GM23338 (cell line): ENCODE data around the gene ARHGEF40. TPM values are rescaled to one million over a fixed set of nuclear protein-coding genes. Genes with fewer than 3 reads are reported as not detected.

Source experiments
- ATAC-seq: fragments of 200-7000 bp; cut with Tn5 transposase; 3 replicates; pipeline ENCODE4 v1.9.1; 2020
- DNase-seq: peaks from one replicate; pipeline ENCODE4 v3.0.0-alpha.2; 2015; ENCODE audit warnings: low spot score
- H2AFZ ChIP-seq: fragments of 200-600 bp; sonication (generic); 2 replicates; pipeline ENCODE4 v1.8.0; 2016; ENCODE audit warnings: antibody characterized with exemption, mild to moderate bottlenecking, moderate library complexity
- H3F3A ChIP-seq: fragments of 200-600 bp; sonication (generic); replicated peaks from 2 replicates; pipeline ENCODE4 v1.8.0; 2017; ENCODE audit warnings: antibody characterized with exemption, mixed run types, low read depth
- H3K27ac ChIP-seq: fragments of 200-600 bp; sonication (generic); 2 replicates; pipeline ENCODE4 v1.6.1; 2016; ENCODE audit warnings: low read depth
- H3K27me3 ChIP-seq: fragments of 200-600 bp; sonication (generic); 2 replicates; pipeline ENCODE4 v1.8.0; 2016; ENCODE audit warnings: mild to moderate bottlenecking, mixed run types, moderate library complexity; ENCODE audit not compliant: insufficient read depth
- H3K36me3 ChIP-seq: fragments of 200-600 bp; sonication (generic); 2 replicates; pipeline ENCODE4 v1.8.0; 2016; ENCODE audit warnings: mild to moderate bottlenecking; ENCODE audit not compliant: insufficient read depth
- H3K4me1 ChIP-seq: fragments of 200-600 bp; sonication (generic); 2 replicates; pipeline ENCODE4 v1.8.0; 2016; ENCODE audit warnings: mild to moderate bottlenecking, moderate library complexity; ENCODE audit not compliant: insufficient read depth
- H3K4me2 ChIP-seq: fragments of 200-600 bp; sonication (generic); 2 replicates; pipeline ENCODE4 v1.7.1; 2017; ENCODE audit warnings: mixed run types
- H3K4me3 ChIP-seq: fragments of 200-600 bp; sonication (generic); 2 replicates; pipeline ENCODE4 v1.6.1; 2016; ENCODE audit warnings: mixed run types
- H3K79me2 ChIP-seq: fragments of 200-600 bp; sonication (generic); replicated peaks from 2 replicates; pipeline ENCODE4 v1.8.0; 2017; ENCODE audit warnings: mild to moderate bottlenecking; ENCODE audit not compliant: insufficient read depth
- H3K9me2 ChIP-seq: fragments of 200-600 bp; sonication (generic); 2 replicates; pipeline ENCODE4 v1.8.0; 2017; ENCODE audit not compliant: insufficient read depth
- H4K20me1 ChIP-seq: fragments of 200-600 bp; sonication (generic); replicated peaks from 2 replicates; pipeline ENCODE4 v1.8.0; 2017; ENCODE audit warnings: mild to moderate bottlenecking; ENCODE audit not compliant: insufficient read depth
- H3K27ac Mint-ChIP-seq: 2 replicates; pipeline ENCODE4 v1.8.0; 2020; ENCODE audit warnings: inconsistent platforms, mild to moderate bottlenecking, moderate library complexity, mixed read lengths
- H3K27me3 Mint-ChIP-seq: 3 replicates; pipeline ENCODE4 v1.8.0; 2022; ENCODE audit warnings: low read depth, mild to moderate bottlenecking, moderate library complexity, mixed read lengths, inconsistent platforms; ENCODE audit not compliant: insufficient read depth, poor library complexity
- H3K36me3 Mint-ChIP-seq: 3 replicates; pipeline ENCODE4 v1.8.0; 2021; ENCODE audit warnings: low read depth, mild to moderate bottlenecking, inconsistent platforms, moderate library complexity, mixed read lengths
- H3K4me1 Mint-ChIP-seq: 3 replicates; pipeline ENCODE4 v1.8.0; 2020; ENCODE audit warnings: mild to moderate bottlenecking, inconsistent platforms, mixed read lengths
- H3K4me3 Mint-ChIP-seq: 3 replicates; pipeline ENCODE4 v1.8.0; 2021; ENCODE audit warnings: moderate library complexity, mild to moderate bottlenecking, inconsistent platforms, mixed read lengths
- H3K9me3 Mint-ChIP-seq: 3 replicates; pipeline ENCODE4 v1.8.0; 2020; ENCODE audit warnings: moderate library complexity, mild to moderate bottlenecking, inconsistent platforms, mixed read lengths
- CREB1 ChIP-seq: fragments of 250-450 bp; sonication (Bioruptor Pico); IDR thresholded peaks from 2 replicates; pipeline ENCODE4 v1.5.0; 2020; ENCODE audit warnings: low read depth, mild to moderate bottlenecking, moderate library complexity
- EZH2 ChIP-seq: fragments of 200-600 bp; sonication (generic); IDR thresholded peaks from one replicate; pipeline ENCODE4 v1.8.0; 2017; ENCODE audit warnings: antibody characterized with exemption, mild to moderate bottlenecking, low read depth; ENCODE audit not compliant: unreplicated experiment
- EZH2phosphoT487 ChIP-seq: fragments of 200-600 bp; sonication (generic); IDR thresholded peaks from one replicate; pipeline ENCODE4 v1.8.1; 2018; ENCODE audit warnings: antibody characterized with exemption; ENCODE audit not compliant: unreplicated experiment
- JUNB ChIP-seq: IDR thresholded peaks from one replicate; pipeline ENCODE4 v1.6.1; 2016; ENCODE audit warnings: antibody characterized with exemption; ENCODE audit not compliant: unreplicated experiment
- NANOG ChIP-seq: IDR thresholded peaks from 2 replicates; pipeline ENCODE4 v1.6.1; 2016; ENCODE audit warnings: antibody characterized with exemption, borderline replicate concordance
- POLR2AphosphoS5 ChIP-seq: IDR thresholded peaks from 2 replicates; pipeline ENCODE4 v1.6.1; 2016; ENCODE audit warnings: antibody characterized with exemption, low read depth
- STAT1 ChIP-seq: IDR thresholded peaks from one replicate; pipeline ENCODE4 v1.6.1; 2016; ENCODE audit warnings: antibody characterized with exemption; ENCODE audit not compliant: unreplicated experiment
- ZNF114 ChIP-seq: fragments of 250-450 bp; sonication (Bioruptor Pico); IDR thresholded peaks from 2 replicates; pipeline ENCODE4 v1.5.0; 2020; ENCODE audit warnings: mild to moderate bottlenecking, moderate library complexity
- ZNF331 ChIP-seq: fragments of 250-450 bp; sonication (Bioruptor Pico); IDR thresholded peaks from 2 replicates; pipeline ENCODE4 v1.5.0; 2020; ENCODE audit warnings: low read depth, mild to moderate bottlenecking, moderate library complexity
- long read RNA-seq: library from polyadenylated mRNA; unstranded; transcript quantifications from one replicate; pipeline ENCODE4 v2.0.0, GENCODE V29; 2020; ENCODE audit not compliant: unreplicated experiment
- polyA plus RNA-seq: library from polyadenylated mRNA; unstranded; fragments of >200 nt; fragmentation: Nextera tagmentation; extraction: Ambion mirVana; gene quantifications from 2 replicates; pipeline ENCODE4 v1.2.1, GENCODE V29; 2016
- total RNA-seq: library from RNA; depleted of rRNA; stranded (reverse); fragments of >200 nt; shearing (Covaris generic); gene quantifications from 2 replicates; pipeline ENCODE4 v1.2.3, GENCODE V29; 2014; rRNA removed
- TF ChIP-seq, protein P1 (sequence below): IDR thresholded peaks from one replicate; pipeline ENCODE4 v1.6.1; 2018; ENCODE audit warnings: antibody characterized with exemption; ENCODE audit not compliant: unreplicated experiment
- TF ChIP-seq, protein P2 (sequence below): IDR thresholded peaks from 2 replicates; pipeline ENCODE4 v1.6.1; 2016; ENCODE audit warnings: antibody characterized with exemption
- TF ChIP-seq, protein P3 (sequence below): fragments of 250-450 bp; sonication (Bioruptor Pico); IDR thresholded peaks from 2 replicates; pipeline ENCODE4 v1.5.0; 2020; ENCODE audit warnings: mild to moderate bottlenecking, moderate library complexity
- TF ChIP-seq, protein P4 (sequence below), 2 experiments: fragments of 200-600 bp in 1 of 2; sonication (generic) in 1 of 2; conservative IDR thresholded peaks; 2 replicates each; pipeline versions ENCODE4 v1.5.1 to v1.6.1; 2016 to 2017; ENCODE audit warnings: antibody characterized with exemption in 2 of 2, low read depth in 2 of 2, mild to moderate bottlenecking in 2 of 2, moderate library complexity in 1 of 2

ARHGEF40 gene
- total RNA-seq (38.6 and 44.6 TPM in 2 replicates), polyA plus RNA-seq (17.7 and 21.5 TPM in 2 replicates)
- long read RNA-seq, partial matches to known transcripts: 5 of 5 reads
- long read RNA-seq, other reads (novel, unspliced or antisense): 0 of 5 reads

DNA sequence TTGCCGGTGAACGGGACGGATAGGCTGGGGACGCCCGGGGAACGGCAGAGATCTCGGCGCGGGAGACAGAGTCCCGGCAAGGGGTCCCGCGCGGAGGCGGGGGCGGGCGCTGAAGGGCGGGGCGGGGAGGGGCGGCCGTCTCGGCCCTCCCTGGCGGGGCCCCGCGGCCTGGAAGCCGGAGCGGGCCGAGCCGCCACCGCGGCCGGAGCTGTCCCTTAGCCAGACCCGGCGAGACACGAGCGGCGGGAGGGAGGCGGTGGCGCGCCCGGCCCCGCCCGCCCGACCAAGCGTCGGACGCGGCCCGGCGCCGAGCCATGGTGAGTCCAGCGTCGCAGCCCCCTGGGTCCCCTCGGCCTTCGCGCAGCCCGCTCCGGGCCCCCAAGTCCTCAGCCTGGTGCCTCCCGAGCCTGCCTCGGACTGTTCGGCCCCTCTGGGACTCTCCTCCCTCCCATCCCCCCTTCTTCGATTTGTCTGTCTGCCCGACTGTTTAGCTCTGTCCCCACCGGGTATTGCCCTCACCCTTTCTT is at the start of gene ARHGEF40:
ARHGEF40 (plus strand) TSS at position 222 of the 527 bp plus-strand sequence; CDS start at position 315, 93 bp downstream.
- Histone ChIP-seq H3K36me3 (peaks cover 4% of the 10 kb centered on the region; the same call in 1 of the 2 replicates), H3K79me2 (peaks cover 6% of the 10 kb centered on the region), H3K9me2 (no peaks in the 10 kb centered on the region), H4K20me1 (no peaks in the 10 kb centered on the region; the same call in 1 of the 2 replicates), H3K27ac (peak within 1 kb of the TSS; percentile 92), H3K4me2 (peak within 1 kb of the TSS; percentile 98), H3K4me1 (peaks cover 13% of the 10 kb centered on the region), H3K27me3 (peaks cover 27% of the 10 kb centered on the region), H2AFZ (peak within 1 kb of the TSS; percentile 96), H3K4me3 (peak within 1 kb of the TSS; percentile 95), H3F3A (peaks cover 17% of the 10 kb centered on the region)
- H3K9me3 Mint-ChIP-seq: no peaks in the 10 kb centered on the region; the same call in 1 of the 3 replicates
- H3K4me3 Mint-ChIP-seq: peak within 1 kb of the TSS; percentile 97
- peak within 1 kb of the TSS; percentile 96 for H3K27ac Mint-ChIP-seq
- H3K36me3 Mint-ChIP-seq: peaks cover 27% of the 10 kb centered on the region
- TF ChIP-seq STAT1 (no peak), NANOG (no peak), POLR2AphosphoS5 (no peak), EZH2 (no peak), ZNF331 (CRISPR knock-in tag) (no peak), ZNF114 (CRISPR knock-in tag) (no peak), EZH2phosphoT487 (no peak), CREB1 (CRISPR knock-in tag) (no peak), JUNB (no peak)
- TF ChIP-seq, protein P1, sequence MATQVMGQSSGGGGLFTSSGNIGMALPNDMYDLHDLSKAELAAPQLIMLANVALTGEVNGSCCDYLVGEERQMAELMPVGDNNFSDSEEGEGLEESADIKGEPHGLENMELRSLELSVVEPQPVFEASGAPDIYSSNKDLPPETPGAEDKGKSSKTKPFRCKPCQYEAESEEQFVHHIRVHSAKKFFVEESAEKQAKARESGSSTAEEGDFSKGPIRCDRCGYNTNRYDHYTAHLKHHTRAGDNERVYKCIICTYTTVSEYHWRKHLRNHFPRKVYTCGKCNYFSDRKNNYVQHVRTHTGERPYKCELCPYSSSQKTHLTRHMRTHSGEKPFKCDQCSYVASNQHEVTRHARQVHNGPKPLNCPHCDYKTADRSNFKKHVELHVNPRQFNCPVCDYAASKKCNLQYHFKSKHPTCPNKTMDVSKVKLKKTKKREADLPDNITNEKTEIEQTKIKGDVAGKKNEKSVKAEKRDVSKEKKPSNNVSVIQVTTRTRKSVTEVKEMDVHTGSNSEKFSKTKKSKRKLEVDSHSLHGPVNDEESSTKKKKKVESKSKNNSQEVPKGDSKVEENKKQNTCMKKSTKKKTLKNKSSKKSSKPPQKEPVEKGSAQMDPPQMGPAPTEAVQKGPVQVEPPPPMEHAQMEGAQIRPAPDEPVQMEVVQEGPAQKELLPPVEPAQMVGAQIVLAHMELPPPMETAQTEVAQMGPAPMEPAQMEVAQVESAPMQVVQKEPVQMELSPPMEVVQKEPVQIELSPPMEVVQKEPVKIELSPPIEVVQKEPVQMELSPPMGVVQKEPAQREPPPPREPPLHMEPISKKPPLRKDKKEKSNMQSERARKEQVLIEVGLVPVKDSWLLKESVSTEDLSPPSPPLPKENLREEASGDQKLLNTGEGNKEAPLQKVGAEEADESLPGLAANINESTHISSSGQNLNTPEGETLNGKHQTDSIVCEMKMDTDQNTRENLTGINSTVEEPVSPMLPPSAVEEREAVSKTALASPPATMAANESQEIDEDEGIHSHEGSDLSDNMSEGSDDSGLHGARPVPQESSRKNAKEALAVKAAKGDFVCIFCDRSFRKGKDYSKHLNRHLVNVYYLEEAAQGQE: no peak
- TF ChIP-seq, protein P2, sequence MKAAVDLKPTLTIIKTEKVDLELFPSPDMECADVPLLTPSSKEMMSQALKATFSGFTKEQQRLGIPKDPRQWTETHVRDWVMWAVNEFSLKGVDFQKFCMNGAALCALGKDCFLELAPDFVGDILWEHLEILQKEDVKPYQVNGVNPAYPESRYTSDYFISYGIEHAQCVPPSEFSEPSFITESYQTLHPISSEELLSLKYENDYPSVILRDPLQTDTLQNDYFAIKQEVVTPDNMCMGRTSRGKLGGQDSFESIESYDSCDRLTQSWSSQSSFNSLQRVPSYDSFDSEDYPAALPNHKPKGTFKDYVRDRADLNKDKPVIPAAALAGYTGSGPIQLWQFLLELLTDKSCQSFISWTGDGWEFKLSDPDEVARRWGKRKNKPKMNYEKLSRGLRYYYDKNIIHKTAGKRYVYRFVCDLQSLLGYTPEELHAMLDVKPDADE: no peak
- TF ChIP-seq, protein P3, sequence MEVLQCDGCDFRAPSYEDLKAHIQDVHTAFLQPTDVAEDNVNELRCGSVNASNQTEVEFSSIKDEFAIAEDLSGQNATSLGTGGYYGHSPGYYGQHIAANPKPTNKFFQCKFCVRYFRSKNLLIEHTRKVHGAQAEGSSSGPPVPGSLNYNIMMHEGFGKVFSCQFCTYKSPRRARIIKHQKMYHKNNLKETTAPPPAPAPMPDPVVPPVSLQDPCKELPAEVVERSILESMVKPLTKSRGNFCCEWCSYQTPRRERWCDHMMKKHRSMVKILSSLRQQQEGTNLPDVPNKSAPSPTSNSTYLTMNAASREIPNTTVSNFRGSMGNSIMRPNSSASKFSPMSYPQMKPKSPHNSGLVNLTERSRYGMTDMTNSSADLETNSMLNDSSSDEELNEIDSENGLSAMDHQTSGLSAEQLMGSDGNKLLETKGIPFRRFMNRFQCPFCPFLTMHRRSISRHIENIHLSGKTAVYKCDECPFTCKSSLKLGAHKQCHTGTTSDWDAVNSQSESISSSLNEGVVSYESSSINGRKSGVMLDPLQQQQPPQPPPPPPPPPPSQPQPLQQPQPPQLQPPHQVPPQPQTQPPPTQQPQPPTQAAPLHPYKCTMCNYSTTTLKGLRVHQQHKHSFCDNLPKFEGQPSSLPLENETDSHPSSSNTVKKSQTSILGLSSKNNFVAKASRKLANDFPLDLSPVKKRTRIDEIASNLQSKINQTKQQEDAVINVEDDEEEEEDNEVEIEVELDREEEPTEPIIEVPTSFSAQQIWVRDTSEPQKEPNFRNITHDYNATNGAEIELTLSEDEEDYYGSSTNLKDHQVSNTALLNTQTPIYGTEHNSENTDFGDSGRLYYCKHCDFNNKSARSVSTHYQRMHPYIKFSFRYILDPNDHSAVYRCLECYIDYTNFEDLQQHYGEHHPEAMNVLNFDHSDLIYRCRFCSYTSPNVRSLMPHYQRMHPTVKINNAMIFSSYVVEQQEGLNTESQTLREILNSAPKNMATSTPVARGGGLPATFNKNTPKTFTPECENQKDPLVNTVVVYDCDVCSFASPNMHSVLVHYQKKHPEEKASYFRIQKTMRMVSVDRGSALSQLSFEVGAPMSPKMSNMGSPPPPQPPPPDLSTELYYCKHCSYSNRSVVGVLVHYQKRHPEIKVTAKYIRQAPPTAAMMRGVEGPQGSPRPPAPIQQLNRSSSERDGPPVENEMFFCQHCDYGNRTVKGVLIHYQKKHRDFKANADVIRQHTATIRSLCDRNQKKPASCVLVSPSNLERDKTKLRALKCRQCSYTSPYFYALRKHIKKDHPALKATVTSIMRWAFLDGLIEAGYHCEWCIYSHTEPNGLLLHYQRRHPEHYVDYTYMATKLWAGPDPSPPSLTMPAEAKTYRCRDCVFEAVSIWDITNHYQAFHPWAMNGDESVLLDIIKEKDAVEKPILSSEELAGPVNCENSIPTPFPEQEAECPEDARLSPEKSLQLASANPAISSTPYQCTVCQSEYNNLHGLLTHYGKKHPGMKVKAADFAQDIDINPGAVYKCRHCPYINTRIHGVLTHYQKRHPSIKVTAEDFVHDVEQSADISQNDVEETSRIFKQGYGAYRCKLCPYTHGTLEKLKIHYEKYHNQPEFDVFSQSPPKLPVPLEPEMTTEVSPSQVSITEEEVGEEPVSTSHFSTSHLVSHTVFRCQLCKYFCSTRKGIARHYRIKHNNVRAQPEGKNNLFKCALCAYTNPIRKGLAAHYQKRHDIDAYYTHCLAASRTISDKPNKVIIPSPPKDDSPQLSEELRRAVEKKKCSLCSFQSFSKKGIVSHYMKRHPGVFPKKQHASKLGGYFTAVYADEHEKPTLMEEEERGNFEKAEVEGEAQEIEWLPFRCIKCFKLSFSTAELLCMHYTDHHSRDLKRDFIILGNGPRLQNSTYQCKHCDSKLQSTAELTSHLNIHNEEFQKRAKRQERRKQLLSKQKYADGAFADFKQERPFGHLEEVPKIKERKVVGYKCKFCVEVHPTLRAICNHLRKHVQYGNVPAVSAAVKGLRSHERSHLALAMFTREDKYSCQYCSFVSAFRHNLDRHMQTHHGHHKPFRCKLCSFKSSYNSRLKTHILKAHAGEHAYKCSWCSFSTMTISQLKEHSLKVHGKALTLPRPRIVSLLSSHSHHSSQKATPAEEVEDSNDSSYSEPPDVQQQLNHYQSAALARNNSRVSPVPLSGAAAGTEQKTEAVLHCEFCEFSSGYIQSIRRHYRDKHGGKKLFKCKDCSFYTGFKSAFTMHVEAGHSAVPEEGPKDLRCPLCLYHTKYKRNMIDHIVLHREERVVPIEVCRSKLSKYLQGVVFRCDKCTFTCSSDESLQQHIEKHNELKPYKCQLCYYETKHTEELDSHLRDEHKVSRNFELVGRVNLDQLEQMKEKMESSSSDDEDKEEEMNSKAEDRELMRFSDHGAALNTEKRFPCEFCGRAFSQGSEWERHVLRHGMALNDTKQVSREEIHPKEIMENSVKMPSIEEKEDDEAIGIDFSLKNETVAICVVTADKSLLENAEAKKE: no peak
- TF ChIP-seq, protein P4, sequence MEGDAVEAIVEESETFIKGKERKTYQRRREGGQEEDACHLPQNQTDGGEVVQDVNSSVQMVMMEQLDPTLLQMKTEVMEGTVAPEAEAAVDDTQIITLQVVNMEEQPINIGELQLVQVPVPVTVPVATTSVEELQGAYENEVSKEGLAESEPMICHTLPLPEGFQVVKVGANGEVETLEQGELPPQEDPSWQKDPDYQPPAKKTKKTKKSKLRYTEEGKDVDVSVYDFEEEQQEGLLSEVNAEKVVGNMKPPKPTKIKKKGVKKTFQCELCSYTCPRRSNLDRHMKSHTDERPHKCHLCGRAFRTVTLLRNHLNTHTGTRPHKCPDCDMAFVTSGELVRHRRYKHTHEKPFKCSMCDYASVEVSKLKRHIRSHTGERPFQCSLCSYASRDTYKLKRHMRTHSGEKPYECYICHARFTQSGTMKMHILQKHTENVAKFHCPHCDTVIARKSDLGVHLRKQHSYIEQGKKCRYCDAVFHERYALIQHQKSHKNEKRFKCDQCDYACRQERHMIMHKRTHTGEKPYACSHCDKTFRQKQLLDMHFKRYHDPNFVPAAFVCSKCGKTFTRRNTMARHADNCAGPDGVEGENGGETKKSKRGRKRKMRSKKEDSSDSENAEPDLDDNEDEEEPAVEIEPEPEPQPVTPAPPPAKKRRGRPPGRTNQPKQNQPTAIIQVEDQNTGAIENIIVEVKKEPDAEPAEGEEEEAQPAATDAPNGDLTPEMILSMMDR (conservative IDR thresholded peaks at IDR 0.05; ENCODE audit: low read depth in 2 of 2): no peak
- DNase-seq: peak; percentile 60
- peaks cover 23% of the 10 kb centered on the region for H3K27me3 Mint-ChIP-seq
- peaks cover 35% of the 10 kb centered on the region for H3K4me1 Mint-ChIP-seq
- ATAC-seq: peak; percentile 5
